ENCODE results near the gene KNSTRN.

KNSTRN gene

GRCh38 chr15:40345225-40345866 lies 37.2 kb upstream of the KNSTRN start:
- FAIRE-seq, result no peak
- DNase-seq (ENCODE audit: insufficient read length, low spot score), result no peak

GRCh38 chr15:40345867-40346578 lies 36.5 kb upstream of the KNSTRN start:
- DNase-seq (ENCODE audit: insufficient read length, low spot score) (no peak), FAIRE-seq (no peak)

- DNase-seq (ENCODE audit: insufficient read length, low spot score), result no peak
Observed at GRCh38 chr15:40346579-40347558, 35.7 kb upstream of the KNSTRN start.

GRCh38 chr15:40347559-40348473 lies 34.7 kb upstream of the KNSTRN start:
- no peak for FAIRE-seq
- no peak for DNase-seq (ENCODE audit: insufficient read length, low spot score)

More at GRCh38 chr15:40346579-40347558, 35.7 kb upstream of the KNSTRN start:
- FAIRE-seq, result no peak

- DNase-seq (ENCODE audit: insufficient read length, low spot score), result no peak
- FAIRE-seq, result no peak
Observed at GRCh38 chr15:40348474-40348870, 34.0 kb upstream of the KNSTRN start.

GRCh38 chr15:40349163-40349562 lies 33.4 kb upstream of the KNSTRN start:
- FAIRE-seq (no peak), DNase-seq (ENCODE audit: insufficient read length, low spot score) (no peak)

GRCh38 chr15:40352281-40352901 lies 30.1 kb upstream of the KNSTRN start:
- no peak for FAIRE-seq

GRCh38 chr15:40353697-40354096 lies 28.8 kb upstream of the KNSTRN start:
- no peak for FAIRE-seq
- no peak for DNase-seq (ENCODE audit: insufficient read length, low spot score)

More at GRCh38 chr15:40352281-40352901, 30.1 kb upstream of the KNSTRN start:
- DNase-seq (ENCODE audit: insufficient read length, low spot score), result no peak

GRCh38 chr15:40354408-40355171 lies 27.9 kb upstream of the KNSTRN start:
- DNase-seq (ENCODE audit: insufficient read length, low spot score), result no peak
- no peak for FAIRE-seq

GRCh38 chr15:40355976-40356585 lies 26.4 kb upstream of the KNSTRN start:
- DNase-seq (ENCODE audit: insufficient read length, low spot score), result no peak
- FAIRE-seq, result no peak

- FAIRE-seq, result no peak
- DNase-seq (ENCODE audit: insufficient read length, low spot score), result no peak
Observed at GRCh38 chr15:40357246-40357645, 25.3 kb upstream of the KNSTRN start.

GRCh38 chr15:40357723-40358470 lies 24.6 kb upstream of the KNSTRN start, which contains the start of gene DISP2:
DISP2 (plus strand) TSS chr15:40358219; CDS start chr15:40358322, 103 bp downstream.
- FAIRE-seq, result peak; percentile 72
- DNase-seq (ENCODE audit: insufficient read length, low spot score), result peak; percentile 99

GRCh38 chr15:40358471-40359353 lies 23.8 kb upstream of the KNSTRN start:
- no peak for FAIRE-seq
- DNase-seq (ENCODE audit: insufficient read length, low spot score), result no peak

GRCh38 chr15:40360015-40360414 lies 22.5 kb upstream of the KNSTRN start:
- FAIRE-seq (no peak), DNase-seq (ENCODE audit: insufficient read length, low spot score) (no peak)

GRCh38 chr15:40361640-40362039 lies 20.9 kb upstream of the KNSTRN start:
- FAIRE-seq, result no peak

GRCh38 chr15:40363611-40364010 lies 18.9 kb upstream of the KNSTRN start:
- FAIRE-seq, result no peak
- no peak for DNase-seq (ENCODE audit: insufficient read length, low spot score)

More at GRCh38 chr15:40361640-40362039, 20.9 kb upstream of the KNSTRN start:
- no peak for DNase-seq (ENCODE audit: insufficient read length, low spot score)

GRCh38 chr15:40364251-40364650 lies 18.3 kb upstream of the KNSTRN start:
- FAIRE-seq, result no peak

More at GRCh38 chr15:40364251-40364650, 18.3 kb upstream of the KNSTRN start:
- no peak for DNase-seq (ENCODE audit: insufficient read length, low spot score)

All from GM19239 (cell line).